Dendritic cell treated with granulocyte-macrophage colony-stimulating factor and Interleukin-4, amounts not matched to agents 40 ng/mL and 50 ng/mL, for 4 days (primary cell): Measurements from ENCODE around the gene TOR2A.

Experiments used
- H3K27ac Mint-ChIP-seq: one replicate; pipeline ENCODE4 v1.8.0; 2022; ENCODE audit warnings: mild to moderate bottlenecking, mixed read lengths
- H3K27me3 Mint-ChIP-seq: one replicate; pipeline ENCODE4 v1.8.0; 2022; ENCODE audit warnings: mild to moderate bottlenecking, mixed read lengths
- H3K36me3 Mint-ChIP-seq: one replicate; pipeline ENCODE4 v1.8.0; 2022; ENCODE audit warnings: low read depth, mixed read lengths
- H3K4me1 Mint-ChIP-seq: one replicate; pipeline ENCODE4 v1.8.0; 2022; ENCODE audit warnings: low read depth, mixed read lengths
- H3K4me3 Mint-ChIP-seq: one replicate; pipeline ENCODE4 v1.8.0; 2022; ENCODE audit warnings: mild to moderate bottlenecking, moderate library complexity, mixed read lengths
- H3K9me3 Mint-ChIP-seq: one replicate; pipeline ENCODE4 v1.8.0; 2022; ENCODE audit warnings: mixed read lengths
- intact Hi-C: fragments of 100-400 bp; cut with micrococcal nuclease; formaldehyde crosslinking; loops from one replicate; pipeline ENCODE4 v1.15.0; 2022

The TOR2A gene

DNA sequence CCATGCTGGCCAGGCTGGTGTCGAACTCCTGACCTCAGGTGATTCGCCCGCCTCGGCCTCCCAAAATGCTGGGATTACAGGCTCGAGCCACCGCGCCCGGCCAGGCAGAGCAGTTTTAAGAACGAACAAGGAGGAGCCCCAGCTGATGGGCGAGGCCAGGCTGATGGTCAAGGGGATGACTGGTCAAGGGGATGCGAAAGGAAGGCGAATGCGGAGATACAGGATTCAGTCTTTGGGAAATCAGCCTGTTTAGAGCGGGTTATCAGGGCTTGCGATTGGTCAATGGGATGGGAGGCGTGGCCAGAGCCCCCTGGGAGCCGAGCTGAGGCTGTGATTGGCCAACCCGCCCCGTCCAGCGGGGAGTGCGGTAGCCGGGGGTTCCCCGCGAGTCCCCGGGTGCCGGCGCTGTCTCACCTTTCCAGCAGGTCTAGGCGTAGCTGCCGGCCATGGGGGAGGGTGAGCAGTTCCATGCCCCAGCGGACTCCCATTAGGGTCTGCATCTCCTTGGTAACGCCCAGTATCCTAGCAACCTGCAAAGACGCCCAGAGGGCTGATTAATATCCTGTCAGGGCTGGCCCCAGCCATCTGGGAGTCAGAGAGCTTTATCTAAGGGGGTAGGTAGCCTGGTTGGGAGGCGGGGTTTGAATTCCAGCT is 7.5 kb upstream of the TOR2A start:
- Mint-ChIP-seq H3K27ac (no peak overlapping the region), H3K9me3 (no peaks in the 10 kb centered on the region), H3K27me3 (no peaks in the 10 kb centered on the region), H3K4me1 (peaks cover 9% of the 10 kb centered on the region), H3K36me3 (peaks cover 89% of the 10 kb centered on the region), H3K4me3 (no peak overlapping the region)
- intact Hi-C loops: no loop called here

DNA sequence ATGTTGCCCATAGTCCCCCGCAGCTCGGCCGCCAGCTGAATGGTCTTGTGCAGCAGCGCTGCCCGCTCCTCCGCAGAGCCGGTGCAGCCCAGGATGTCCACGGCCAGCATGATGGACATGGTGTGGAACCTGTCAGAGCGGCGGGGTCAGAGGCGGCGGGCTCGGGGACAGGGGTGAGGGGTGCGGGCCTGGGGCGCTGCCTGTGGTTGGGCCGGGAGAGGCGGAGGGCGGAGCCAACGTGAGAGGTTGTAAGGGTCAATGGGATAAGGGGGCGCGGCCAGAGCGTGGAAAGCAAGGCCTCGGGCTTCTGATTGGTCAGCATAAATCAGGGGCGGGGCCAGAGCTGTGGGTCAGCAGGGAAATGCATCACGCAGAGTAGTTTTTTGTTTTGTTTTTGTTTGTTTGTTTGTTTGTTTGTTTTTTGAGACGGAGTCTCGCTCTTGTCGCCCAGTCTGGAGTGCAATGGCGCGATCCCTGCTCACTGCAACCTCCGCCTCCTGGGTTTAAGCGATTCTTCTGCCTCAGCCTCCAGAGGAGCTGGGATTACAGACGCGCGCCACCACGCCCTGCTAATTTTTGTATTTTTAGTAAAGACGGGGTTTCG is 6.8 kb upstream of the TOR2A start:
- intact Hi-C loops: no loop called here

DNA sequence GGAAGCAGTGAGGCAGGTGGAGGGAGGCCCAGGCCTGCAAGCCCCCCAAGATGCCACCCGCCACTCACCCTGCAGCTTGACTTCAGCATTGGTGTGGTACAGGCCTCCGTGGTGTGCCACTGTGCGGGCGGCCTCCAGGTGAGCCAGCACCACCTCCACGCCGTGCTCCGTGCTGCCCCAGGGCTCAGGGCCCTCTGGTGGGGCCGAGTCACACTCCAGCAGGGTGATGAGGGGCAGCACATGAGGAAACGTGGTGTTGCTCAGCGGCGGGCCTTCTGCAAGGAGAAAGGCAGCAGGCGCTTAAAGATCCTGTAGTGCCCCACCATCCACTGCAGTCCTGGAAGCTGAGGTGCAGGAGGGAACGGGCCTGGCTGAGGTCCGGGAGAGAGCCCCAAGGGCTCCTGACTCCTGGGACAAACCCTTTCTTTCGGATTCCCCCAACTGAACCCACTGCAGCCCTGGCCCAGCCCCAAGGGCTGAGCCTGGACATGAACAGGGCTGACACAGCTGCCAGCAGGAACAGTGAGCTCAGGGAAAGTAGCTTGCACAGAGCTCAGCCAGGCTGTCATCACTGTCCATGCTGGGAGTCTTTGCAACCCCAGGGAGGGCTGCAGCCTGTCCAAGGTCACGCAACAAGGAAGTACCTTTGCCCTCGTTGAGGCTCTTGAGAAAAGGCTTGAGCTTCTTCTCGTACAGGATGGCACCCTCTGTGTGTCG is 4.7 kb upstream of the TOR2A start:
- Mint-ChIP-seq H3K4me1 (peaks cover 9% of the 10 kb centered on the region), H3K27me3 (no peaks in the 10 kb centered on the region), H3K36me3 (peaks cover 66% of the 10 kb centered on the region), H3K4me3 (no peak overlapping the region), H3K27ac (peak overlapping the region; percentile 53), H3K9me3 (no peaks in the 10 kb centered on the region)
- intact Hi-C loops: loop anchor here (10.0 kb wide), 1 partner anchor 215 kb away; no protein-coding TSS in a partner anchor

More for the DNA sequence above, 6.8 kb upstream of the TOR2A start:
- H3K27ac Mint-ChIP-seq: no peak overlapping the region
- no peak overlapping the region for H3K4me3 Mint-ChIP-seq
- peaks cover 9% of the 10 kb centered on the region for H3K4me1 Mint-ChIP-seq
- peaks cover 84% of the 10 kb centered on the region for H3K36me3 Mint-ChIP-seq
- no peaks in the 10 kb centered on the region for H3K27me3 Mint-ChIP-seq
- no peaks in the 10 kb centered on the region for H3K9me3 Mint-ChIP-seq

DNA sequence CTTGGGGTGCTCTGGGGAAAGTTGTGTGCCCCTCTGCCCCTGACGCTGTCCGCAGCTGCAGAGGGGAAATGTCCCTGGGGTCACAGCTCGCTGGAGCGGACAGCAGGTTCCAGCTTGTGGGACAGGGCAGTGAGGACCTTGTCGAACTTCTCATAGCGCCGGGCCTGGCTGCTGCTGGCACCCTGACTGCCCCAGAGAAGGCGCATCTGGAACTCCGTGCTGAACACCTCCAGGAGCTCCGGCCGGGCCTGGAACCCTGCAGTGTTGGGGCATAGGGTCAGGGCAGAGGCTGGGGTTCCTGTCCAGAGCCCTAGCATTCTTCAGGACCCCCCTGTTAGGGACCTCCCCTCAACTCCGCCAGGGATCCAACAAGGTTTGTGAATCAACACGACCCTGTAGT is 3.6 kb upstream of the TOR2A start:
- Mint-ChIP-seq H3K9me3 (no peaks in the 10 kb centered on the region), H3K27me3 (no peaks in the 10 kb centered on the region), H3K27ac (no peak overlapping the region), H3K36me3 (peaks cover 57% of the 10 kb centered on the region), H3K4me3 (no peak overlapping the region), H3K4me1 (peaks cover 18% of the 10 kb centered on the region)
- intact Hi-C loops: loop anchor here (10.0 kb wide), 1 partner anchor 214 kb away; no protein-coding TSS in a partner anchor

DNA sequence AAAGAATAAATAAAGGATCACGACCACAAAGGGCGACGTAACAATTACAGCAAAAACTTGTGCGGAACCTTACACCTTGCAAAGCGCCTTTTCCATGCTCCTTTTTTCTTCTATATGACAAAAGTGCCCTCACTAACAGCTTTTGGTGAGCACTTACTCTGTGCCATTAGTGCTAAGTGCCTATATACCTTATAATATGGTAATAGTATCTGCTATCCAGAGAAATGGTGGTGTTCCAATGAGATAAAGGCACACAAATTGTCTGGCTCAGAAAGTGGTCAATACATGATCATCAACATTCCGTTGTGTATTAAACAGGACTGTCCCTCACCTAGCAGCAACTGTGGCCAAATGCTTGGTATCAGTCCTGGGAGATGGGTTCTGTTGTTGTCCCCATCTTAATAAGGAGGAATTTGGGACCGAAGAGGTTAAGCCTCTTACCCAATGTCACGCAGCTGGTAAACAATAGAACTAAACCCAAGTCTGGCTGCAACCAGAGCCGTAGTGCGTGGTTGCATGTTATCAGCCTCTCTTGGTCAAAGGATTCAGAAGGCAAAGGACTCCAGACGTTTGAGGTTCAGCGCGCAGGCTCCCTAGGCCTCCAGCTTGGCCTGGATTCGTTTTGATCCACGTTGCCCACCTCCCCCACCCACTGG is 564 bp upstream of the TOR2A start:
- peak overlapping the region; percentile 86 for H3K27ac Mint-ChIP-seq
- H3K4me3 Mint-ChIP-seq: peak overlapping the region; percentile 82
- H3K4me1 Mint-ChIP-seq: peaks cover 20% of the 10 kb centered on the region
- intact Hi-C loops: loop anchor here (1.0 to 10.0 kb wide), 4 partner anchors 50 to 211 kb away; partner anchors contain the start of gene ST6GALNAC4
- peaks cover 62% of the 10 kb centered on the region for H3K36me3 Mint-ChIP-seq
- no peaks in the 10 kb centered on the region for H3K9me3 Mint-ChIP-seq
- H3K27me3 Mint-ChIP-seq: no peaks in the 10 kb centered on the region

DNA sequence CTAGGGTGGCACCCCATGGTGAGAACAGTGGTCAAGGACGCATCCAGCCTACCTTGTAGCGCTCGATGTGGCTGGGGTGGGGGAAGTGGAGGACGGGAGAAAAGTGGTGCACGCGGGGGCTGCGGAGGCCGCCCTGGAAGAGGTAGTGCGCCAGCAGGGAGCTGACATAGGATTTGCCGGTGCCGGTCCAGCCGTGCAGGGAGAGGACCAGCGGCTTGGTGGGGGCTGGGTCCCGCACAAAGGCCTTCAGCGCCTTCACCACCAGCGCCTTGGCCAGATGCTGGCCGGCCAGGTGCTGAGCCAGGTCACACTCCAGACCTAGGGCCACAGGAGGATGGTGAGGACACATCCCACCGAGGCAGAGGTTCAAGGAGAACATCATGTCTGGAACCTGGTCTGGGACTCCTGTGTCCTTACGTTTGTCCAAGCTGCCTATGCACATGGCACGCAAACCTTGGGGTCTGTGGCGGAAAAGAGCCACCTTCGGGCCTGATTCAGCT is 797 bp downstream of the TOR2A start:
- H3K27ac Mint-ChIP-seq: peak overlapping the region; percentile 86
- intact Hi-C loops: loop anchor here (1.0 to 10.0 kb wide), 5 partner anchors 19 to 209 kb away; partner anchors contain the start of genes PTRH1 and ST6GALNAC4
- H3K4me1 Mint-ChIP-seq: peaks cover 20% of the 10 kb centered on the region
- peak overlapping the region; percentile 82 for H3K4me3 Mint-ChIP-seq
- H3K9me3 Mint-ChIP-seq: no peaks in the 10 kb centered on the region
- no peaks in the 10 kb centered on the region for H3K27me3 Mint-ChIP-seq
- H3K36me3 Mint-ChIP-seq: peaks cover 62% of the 10 kb centered on the region

DNA sequence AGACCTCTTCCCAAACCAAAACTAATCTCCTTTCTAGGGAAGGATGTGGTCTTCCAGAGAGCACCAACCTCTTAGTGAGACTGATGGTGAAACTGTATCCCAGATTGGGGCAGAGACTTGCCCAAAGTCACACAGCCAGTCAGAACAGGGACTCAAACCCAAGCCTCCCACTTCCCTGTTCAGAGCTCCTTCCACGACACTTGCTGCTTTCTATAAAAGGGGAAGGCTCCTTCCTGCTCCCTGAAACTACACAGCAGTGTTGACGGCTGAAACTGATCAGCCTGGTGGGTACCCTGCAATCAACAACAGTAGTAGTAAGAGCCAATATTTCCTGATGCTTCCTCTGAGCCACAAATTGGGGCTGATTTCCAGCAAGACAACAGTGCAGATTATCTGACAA is 1.5 kb downstream of the TOR2A start:
- peaks cover 20% of the 10 kb centered on the region for H3K4me1 Mint-ChIP-seq

DNA sequence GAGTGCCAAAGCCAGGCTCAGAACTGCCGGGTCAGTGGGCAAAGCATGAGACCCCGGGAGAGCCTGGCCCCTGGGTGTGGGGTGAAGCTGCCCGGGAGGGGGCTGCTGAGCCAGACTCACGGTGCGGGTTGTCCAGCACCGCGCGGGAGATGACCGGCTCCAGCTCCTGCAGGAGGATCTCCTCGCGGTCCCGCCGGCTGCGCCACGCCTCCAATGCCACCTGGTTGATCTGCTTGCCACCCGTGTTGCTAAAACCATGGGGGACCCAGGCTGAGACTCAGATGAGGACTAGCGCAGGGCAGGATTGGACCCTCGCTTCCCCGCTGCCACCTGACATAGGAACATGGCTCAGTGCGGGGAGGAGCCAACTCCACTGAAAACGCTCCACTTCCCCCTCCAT is 2.6 kb downstream of the TOR2A start:
- H3K9me3 Mint-ChIP-seq: no peaks in the 10 kb centered on the region
- no peak overlapping the region for H3K27ac Mint-ChIP-seq
- no peaks in the 10 kb centered on the region for H3K27me3 Mint-ChIP-seq
- H3K4me1 Mint-ChIP-seq: peaks cover 20% of the 10 kb centered on the region
- H3K36me3 Mint-ChIP-seq: peaks cover 44% of the 10 kb centered on the region
- intact Hi-C loops: loop anchor here (10.0 kb wide), 1 partner anchor 208 kb away; no protein-coding TSS in a partner anchor
- no peak overlapping the region for H3K4me3 Mint-ChIP-seq

More for the DNA sequence above, 1.5 kb downstream of the TOR2A start:
- H3K27me3 Mint-ChIP-seq: no peaks in the 10 kb centered on the region
- peak overlapping the region; percentile 86 for H3K27ac Mint-ChIP-seq
- peak overlapping the region; percentile 82 for H3K4me3 Mint-ChIP-seq
- no peaks in the 10 kb centered on the region for H3K9me3 Mint-ChIP-seq
- peaks cover 56% of the 10 kb centered on the region for H3K36me3 Mint-ChIP-seq
- intact Hi-C loops: loop anchor here (1.0 to 10.0 kb wide), 5 partner anchors 18 to 209 kb away; partner anchors contain the start of genes PTRH1 and ST6GALNAC4

DNA sequence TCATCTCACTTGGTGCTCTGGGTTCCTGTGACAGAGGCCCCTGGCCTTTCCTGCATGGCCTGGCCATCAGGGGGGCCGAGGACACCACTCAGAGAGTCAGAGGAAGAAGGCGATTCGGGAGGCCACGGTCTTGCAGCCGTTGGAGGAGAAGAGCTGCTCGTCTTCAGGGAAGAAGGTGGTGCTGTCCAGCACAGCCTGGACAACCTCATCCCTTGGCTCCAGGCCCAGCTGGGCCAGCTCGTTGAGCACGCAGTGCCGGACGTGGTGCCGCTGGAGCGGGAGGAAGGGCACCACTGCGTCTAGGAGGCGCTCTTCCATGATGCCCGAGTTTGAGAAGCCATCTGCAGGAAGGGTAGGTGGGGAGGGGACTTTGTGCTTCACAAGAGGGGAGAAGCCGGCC is 3.2 kb downstream of the TOR2A start:
- Mint-ChIP-seq H3K4me1 (peaks cover 20% of the 10 kb centered on the region), H3K4me3 (no peak overlapping the region), H3K27ac (no peak overlapping the region), H3K9me3 (no peaks in the 10 kb centered on the region), H3K27me3 (no peaks in the 10 kb centered on the region), H3K36me3 (peaks cover 43% of the 10 kb centered on the region)
- intact Hi-C loops: loop anchor here (10.0 kb wide), 1 partner anchor 207 kb away; no protein-coding TSS in a partner anchor

DNA sequence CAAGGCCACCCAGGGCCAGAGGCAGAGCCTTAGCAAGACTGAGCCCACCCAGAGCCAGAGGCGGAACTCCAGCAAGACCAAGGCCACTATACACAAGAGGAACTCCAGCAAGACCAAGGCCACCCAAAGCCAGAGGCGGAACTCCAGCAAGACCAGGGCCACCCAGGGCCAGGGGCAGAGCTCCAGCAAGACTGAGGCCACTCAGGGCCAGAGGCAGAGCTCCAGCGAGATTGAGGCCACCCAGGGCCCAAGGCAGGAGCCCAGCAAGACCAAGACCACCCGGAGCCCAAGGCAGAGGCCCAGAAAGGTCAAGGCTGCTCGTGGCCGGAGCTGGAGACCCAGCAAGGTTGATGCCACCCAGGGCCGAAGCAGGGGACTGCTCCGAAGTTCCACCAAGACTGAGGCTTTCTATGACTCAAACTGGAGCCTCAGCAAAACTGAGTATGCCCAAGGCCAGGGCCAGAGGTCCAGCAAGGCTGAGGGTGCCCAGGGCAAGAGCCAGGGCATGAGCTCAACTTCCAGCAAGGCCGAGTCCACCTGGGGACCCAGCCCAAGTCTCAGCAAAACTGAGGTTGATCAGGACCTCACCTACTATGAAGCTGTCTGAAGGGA is 4.2 kb downstream of the TOR2A start:
- H3K4me3 Mint-ChIP-seq: no peak overlapping the region
- intact Hi-C loops: loop anchor here (10.0 kb wide), 1 partner anchor 206 kb away; no protein-coding TSS in a partner anchor
- H3K27me3 Mint-ChIP-seq: no peaks in the 10 kb centered on the region
- no peak overlapping the region for H3K27ac Mint-ChIP-seq
- no peaks in the 10 kb centered on the region for H3K9me3 Mint-ChIP-seq
- peaks cover 43% of the 10 kb centered on the region for H3K36me3 Mint-ChIP-seq
- peaks cover 20% of the 10 kb centered on the region for H3K4me1 Mint-ChIP-seq

DNA sequence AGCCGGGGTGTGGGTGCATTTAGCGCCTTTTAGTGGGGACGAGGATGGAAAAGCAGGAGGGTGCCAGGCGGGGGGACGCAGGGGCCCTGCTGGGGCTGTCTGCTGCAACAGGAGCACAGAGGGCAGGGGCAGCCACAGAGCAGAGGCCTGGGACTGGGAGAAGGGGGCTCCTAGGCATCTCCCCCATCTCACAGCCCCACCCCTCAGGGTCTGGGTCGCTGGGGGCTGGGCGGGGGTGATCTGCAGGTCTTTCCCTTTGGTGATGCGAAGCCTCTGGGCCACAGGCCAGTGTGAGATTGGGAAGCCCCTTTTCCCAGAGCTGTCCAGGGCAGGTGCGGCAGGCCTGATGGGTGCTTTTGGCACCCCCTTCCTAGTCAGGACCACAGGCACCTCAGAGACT is 4.8 kb downstream of the TOR2A start:
- no peak overlapping the region for H3K27ac Mint-ChIP-seq
- peaks cover 20% of the 10 kb centered on the region for H3K4me1 Mint-ChIP-seq
- H3K36me3 Mint-ChIP-seq: peaks cover 43% of the 10 kb centered on the region
- intact Hi-C loops: loop anchor here (10.0 kb wide), 1 partner anchor 205 kb away; no protein-coding TSS in a partner anchor
- no peak overlapping the region for H3K4me3 Mint-ChIP-seq
- no peaks in the 10 kb centered on the region for H3K9me3 Mint-ChIP-seq
- no peaks in the 10 kb centered on the region for H3K27me3 Mint-ChIP-seq

DNA sequence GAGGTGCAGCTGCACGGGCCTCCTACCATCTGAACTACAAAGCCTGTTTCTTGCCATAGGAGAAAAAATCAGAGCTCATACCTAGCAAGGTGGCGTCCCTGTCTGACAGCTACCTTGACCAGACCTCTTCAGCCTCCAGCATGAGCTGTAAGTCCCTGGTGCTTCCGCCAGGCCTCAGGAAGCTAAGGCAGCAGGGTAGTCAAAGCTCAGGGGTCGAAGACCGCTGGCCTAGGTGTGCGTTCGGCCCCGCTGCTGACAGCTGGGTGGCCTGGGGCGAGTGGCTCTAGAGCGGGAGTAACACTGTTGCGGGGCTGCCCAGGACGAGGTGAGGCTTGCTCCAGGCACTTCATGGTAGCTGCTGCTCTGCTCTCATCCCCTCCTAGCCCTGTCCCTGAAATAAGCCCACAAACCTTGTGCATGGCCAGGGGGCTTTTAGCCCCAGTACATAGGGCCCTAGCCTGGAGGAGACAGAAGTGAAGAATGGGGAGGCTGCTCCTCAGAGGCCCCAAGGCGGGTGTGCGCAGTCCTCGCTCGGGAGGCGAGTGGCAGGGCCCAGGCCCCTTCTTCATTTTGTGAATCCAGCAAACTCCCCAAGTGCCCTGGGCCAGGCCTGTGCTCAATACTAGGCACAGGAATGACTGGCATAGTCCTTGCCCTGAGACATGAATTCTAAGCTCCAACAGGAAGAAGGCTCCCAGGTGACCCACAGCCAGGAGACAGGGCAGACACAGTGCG is 5.4 kb downstream of the TOR2A start:
- H3K4me3 Mint-ChIP-seq: no peak overlapping the region
- H3K9me3 Mint-ChIP-seq: no peaks in the 10 kb centered on the region
- H3K27me3 Mint-ChIP-seq: no peaks in the 10 kb centered on the region
- peaks cover 43% of the 10 kb centered on the region for H3K36me3 Mint-ChIP-seq
- peaks cover 20% of the 10 kb centered on the region for H3K4me1 Mint-ChIP-seq
- H3K27ac Mint-ChIP-seq: no peak overlapping the region
- intact Hi-C loops: loop anchor here (10.0 kb wide), 1 partner anchor 205 kb away; no protein-coding TSS in a partner anchor
